ENCODE data around the gene GIMAP5. TPM values are rescaled to one million over a fixed set of nuclear protein-coding genes. Genes with fewer than 3 reads are reported as not detected.
A peak's percentile ranks its signal among the peaks of the same experiment; 100 is the strongest.

The GIMAP5 gene
- polyA plus RNA-seq, 1 donor (not counting 4 experiments of a cell fraction or from before 2014, with no cell fraction given): not detected

GRCh38 chr7:150738591-150739001, 1.4 kb downstream of the GIMAP5 start:
- TF ChIP-seq CTCF (optimal IDR thresholded peaks at IDR 0.05 in 1 of 3, IDR thresholded peaks at IDR 0.05 in 1 of 3, conservative IDR thresholded peaks at IDR 0.05 in 1 of 3; ENCODE audit: extremely low read depth in 1 of 3, insufficient read depth in 2 of 3, low read length in 3 of 3) (no peak), EZH2 (IDR thresholded peaks at IDR 0.05; ENCODE audit: low read length) (no peak)
- no peaks in the 10 kb centered on the region for H3K36me3 ChIP-seq (ENCODE audit: control insufficient read depth in 2 of 2, extremely low read depth in 1 of 2, insufficient read depth in 2 of 2, low read length in 2 of 2)
- no peaks in the 10 kb centered on the region for H4K20me1 ChIP-seq (ENCODE audit: control insufficient read depth, extremely low read depth, insufficient read depth, low read length)
- no peaks in the 10 kb centered on the region for H3K9me1 ChIP-seq (ENCODE audit: control insufficient read depth, extremely low read depth, insufficient read depth, low read length)
- no peak overlapping the region for H3K9ac ChIP-seq (ENCODE audit: control insufficient read depth, extremely low read depth, insufficient read depth, low read length)
- H3K4me2 ChIP-seq (ENCODE audit: control insufficient read depth, extremely low read depth, insufficient read depth, low read depth, low read length): peak overlapping the region; percentile 17
- no peaks in the 10 kb centered on the region for H3K79me2 ChIP-seq (ENCODE audit: control insufficient read depth, insufficient read depth, low read length)
- peak; percentile 13 for DNase-seq (ENCODE audit: low read depth, low spot score)
- no peak overlapping the region for H3K27ac ChIP-seq (ENCODE audit: control insufficient read depth, insufficient read depth, low read length)
- peaks cover 3% of the 10 kb centered on the region for H3K4me1 ChIP-seq (ENCODE audit: control insufficient read depth, extremely low read depth, insufficient read depth, low read length)
- H2AFZ ChIP-seq (ENCODE audit: control insufficient read depth, low read length): no peak overlapping the region
- H3K27me3 ChIP-seq (ENCODE audit: control insufficient read depth, extremely low read depth, insufficient read depth, low read length): no peaks in the 10 kb centered on the region
- FAIRE-seq: peak; percentile 78
- H3K4me3 ChIP-seq (ENCODE audit: control insufficient read depth in 2 of 3, extremely low read depth in 1 of 3, insufficient read depth in 2 of 3, low read depth in 1 of 3, low read length in 3 of 3): no peak overlapping the region
- dilution Hi-C loops (cut with MboI; ENCODE audit: extremely low pct_ligation_motif_present, low sequenced_read_pairs): no loop called here
- H3K9me3 ChIP-seq (ENCODE audit: control insufficient read depth, low read depth, low read length): no peaks in the 10 kb centered on the region

GRCh38 chr7:150739033-150739432, 1.8 kb downstream of the GIMAP5 start:
- no peaks in the 10 kb centered on the region for H3K9me3 ChIP-seq (ENCODE audit: control insufficient read depth, low read depth, low read length)
- H3K36me3 ChIP-seq (ENCODE audit: control insufficient read depth in 2 of 2, extremely low read depth in 1 of 2, insufficient read depth in 2 of 2, low read length in 2 of 2): no peaks in the 10 kb centered on the region
- TF ChIP-seq EZH2 (IDR thresholded peaks at IDR 0.05; ENCODE audit: low read length) (no peak), CTCF (optimal IDR thresholded peaks at IDR 0.05 in 1 of 3, IDR thresholded peaks at IDR 0.05 in 1 of 3, conservative IDR thresholded peaks at IDR 0.05 in 1 of 3; ENCODE audit: extremely low read depth in 1 of 3, insufficient read depth in 2 of 3, low read length in 3 of 3) (no peak)
- H3K4me1 ChIP-seq (ENCODE audit: control insufficient read depth, extremely low read depth, insufficient read depth, low read length): peaks cover 3% of the 10 kb centered on the region
- dilution Hi-C loops (cut with MboI; ENCODE audit: extremely low pct_ligation_motif_present, low sequenced_read_pairs): no loop called here
- no peaks in the 10 kb centered on the region for H3K79me2 ChIP-seq (ENCODE audit: control insufficient read depth, insufficient read depth, low read length)
- FAIRE-seq: no peak
- no peak overlapping the region for H3K4me3 ChIP-seq (ENCODE audit: control insufficient read depth in 2 of 3, extremely low read depth in 1 of 3, insufficient read depth in 2 of 3, low read depth in 1 of 3, low read length in 3 of 3)
- no peak overlapping the region for H3K27ac ChIP-seq (ENCODE audit: control insufficient read depth, insufficient read depth, low read length)
- no peaks in the 10 kb centered on the region for H3K27me3 ChIP-seq (ENCODE audit: control insufficient read depth, extremely low read depth, insufficient read depth, low read length)
- H2AFZ ChIP-seq (ENCODE audit: control insufficient read depth, low read length): no peak overlapping the region
- H3K4me2 ChIP-seq (ENCODE audit: control insufficient read depth, extremely low read depth, insufficient read depth, low read depth, low read length): no peak overlapping the region
- no peaks in the 10 kb centered on the region for H4K20me1 ChIP-seq (ENCODE audit: control insufficient read depth, extremely low read depth, insufficient read depth, low read length)
- DNase-seq (ENCODE audit: low read depth, low spot score): no peak
- no peak overlapping the region for H3K9ac ChIP-seq (ENCODE audit: control insufficient read depth, extremely low read depth, insufficient read depth, low read length)
- H3K9me1 ChIP-seq (ENCODE audit: control insufficient read depth, extremely low read depth, insufficient read depth, low read length): no peaks in the 10 kb centered on the region
